GM19035 (cell line): ENCODE measurements around the gene USP32.
"Not testable (repeated sequence)": the region's sequence is repeated elsewhere in the genome, so short reads cannot be mapped to it uniquely, and the experiment has no call there.

Experiments
- ATAC-seq: cut with Tn5 transposase; IDR thresholded peaks from one replicate; pipeline ENCODE4 v1.9.1; 2021; ENCODE audit not compliant: unreplicated experiment

USP32 gene

DNA sequence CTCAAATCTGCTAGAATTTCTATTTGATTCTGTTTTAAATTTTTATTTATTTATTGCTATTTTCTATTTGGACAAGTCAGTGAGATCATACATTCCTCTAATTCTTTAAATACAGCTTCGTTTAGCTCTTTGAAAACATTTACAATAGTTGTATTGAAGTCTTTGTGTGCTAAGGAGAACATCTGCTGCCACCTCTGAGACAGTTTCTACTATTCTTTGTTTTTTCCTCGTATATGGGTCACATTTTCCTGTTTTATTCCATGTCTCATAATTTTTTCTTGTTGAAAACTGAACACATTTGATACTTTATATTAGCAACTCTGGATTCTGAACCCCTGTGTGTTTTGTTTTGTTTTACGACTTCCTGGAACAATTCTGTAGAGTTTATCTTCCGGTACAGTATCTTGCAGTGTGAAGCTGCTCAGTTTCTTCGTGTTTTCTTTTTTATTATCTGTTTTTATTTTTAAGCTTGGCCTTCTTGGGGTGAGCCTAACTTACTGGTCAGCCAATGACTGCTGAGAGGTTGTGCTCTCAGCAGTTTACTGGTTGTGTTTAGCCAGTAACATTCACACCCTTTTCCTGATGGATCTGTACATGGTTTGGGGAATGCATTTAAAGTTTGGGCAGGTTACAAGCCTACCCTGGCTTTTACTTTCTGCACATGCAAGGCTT lies 143.2 kb downstream of the USP32 start:
- no peak for ATAC-seq

DNA sequence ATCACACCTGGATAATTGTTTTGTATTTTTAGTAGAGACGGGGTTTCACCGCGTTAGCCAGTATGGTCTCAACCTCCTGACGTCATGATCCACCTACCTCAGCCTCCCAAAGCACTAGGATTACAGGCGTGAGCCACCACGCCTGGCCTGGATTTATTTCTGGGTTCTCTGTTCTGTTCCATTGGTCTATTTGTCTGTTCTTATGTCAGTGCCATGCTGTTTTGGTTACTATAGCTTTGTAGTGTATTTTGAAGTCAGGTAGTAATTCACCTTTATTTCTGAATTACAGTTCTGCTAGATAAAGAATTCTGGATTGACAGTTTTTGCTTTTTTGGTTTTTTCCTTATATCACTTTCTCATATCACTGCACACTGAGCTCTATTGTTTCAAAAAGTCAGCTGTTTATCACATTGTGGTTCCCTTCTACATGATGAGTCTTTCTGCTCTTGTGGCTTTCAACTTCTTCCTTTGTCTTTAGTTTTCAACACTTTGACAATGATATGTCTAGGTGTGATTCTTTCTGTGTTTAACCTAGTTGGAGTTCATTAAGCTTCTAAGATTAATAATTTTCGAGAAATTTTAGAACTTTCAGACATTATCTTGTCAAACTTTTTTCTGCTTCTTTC lies 144.0 kb downstream of the USP32 start:
- no peak for ATAC-seq

DNA sequence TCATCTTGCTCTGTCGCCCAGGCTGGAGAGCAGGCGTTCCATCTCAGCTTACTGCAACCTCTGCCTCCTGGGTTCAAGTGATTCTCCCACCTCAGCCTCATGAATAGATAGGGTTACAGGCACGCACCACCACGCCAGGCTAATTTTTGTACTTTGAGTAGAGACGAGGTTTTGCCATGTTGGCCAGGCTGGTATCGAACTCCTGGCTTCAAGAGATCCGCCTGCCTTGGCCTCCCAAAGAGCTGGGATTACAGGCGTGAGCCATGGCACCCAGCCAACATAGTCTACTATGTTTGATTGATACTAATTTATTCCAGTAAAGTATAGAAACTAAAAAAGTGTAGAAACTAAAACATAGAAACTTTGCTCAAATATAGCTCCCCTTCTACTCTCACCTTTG lies 147.3 kb downstream of the USP32 start:
- ATAC-seq = no peak

- ATAC-seq = no peak
These were observed 151.6 kb downstream of the USP32 start for GRCh38 chr17:60240290-60240689.

DNA sequence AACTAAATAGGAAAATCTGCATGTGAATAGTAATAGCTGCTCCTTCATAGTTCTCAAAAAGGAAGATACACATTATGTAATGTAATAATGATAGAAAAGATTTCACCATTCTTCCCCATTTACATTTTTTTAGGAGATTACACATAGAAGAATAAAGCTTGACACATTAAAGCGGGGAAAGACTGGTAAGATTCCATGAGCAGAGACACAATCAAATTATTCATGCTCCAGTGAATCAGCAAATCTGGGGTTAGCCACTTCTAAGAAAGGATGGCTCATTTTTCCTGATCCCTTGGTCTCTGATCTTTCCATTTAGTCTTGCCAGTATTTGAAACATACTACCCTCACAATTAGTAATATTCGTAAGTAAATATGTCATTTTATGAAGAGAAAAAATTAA lies 160.2 kb downstream of the USP32 start:
- no peak for ATAC-seq

DNA sequence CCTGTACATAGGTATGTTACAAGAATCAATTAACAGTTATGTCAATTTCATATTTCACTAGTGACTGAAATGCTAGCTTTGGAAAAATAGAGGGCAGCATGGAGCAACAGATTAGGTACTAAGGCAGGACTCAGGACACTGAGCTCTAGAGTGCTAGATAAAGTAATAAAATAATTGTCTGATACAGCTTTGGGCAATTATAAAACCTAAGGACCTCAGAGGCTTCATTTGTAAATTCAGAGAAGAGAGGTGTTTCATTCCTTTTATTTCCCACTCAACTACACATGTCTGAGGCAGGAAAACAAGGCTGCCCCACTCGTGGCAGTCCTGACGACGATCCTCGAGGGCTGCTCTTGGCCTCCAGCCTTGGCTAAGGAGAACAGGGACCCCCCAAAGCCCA lies 160.7 kb downstream of the USP32 start:
- no peak for ATAC-seq

- ATAC-seq = no peak
These were observed 161.6 kb downstream of the USP32 start for GRCh38 chr17:60230358-60230757.

DNA sequence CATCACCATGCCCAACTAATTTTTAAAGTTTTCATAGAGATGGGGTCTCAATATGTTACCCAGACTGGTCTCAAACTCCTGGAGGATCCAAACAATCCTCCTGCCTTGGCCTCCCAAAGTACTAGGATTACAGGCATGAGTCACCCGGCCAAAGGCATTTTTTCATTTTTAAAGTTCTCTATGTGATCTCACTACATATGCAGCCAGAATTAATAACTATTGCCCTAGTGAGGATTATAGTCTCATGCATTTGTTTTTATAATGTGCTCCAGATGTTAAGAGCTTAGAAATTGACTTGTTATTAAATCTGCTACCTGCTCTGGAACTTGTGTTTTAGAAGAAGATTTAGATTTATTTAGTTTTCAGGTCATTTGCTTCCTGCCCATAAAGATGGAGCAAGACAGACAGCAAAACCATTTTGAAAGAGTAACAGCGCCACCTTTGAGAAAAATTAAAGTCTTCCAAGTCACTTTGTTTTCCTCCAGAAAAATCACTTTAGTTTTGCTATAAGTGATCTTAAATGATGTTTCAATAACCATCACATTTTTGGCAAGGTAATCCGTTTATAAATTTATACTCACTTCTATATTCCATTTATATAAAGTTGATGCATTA lies 162.6 kb downstream of the USP32 start:
- no peak for ATAC-seq

GRCh38 chr17:60227276-60227675 lies 164.7 kb downstream of the USP32 start:
- not testable (repeated sequence) for ATAC-seq

DNA sequence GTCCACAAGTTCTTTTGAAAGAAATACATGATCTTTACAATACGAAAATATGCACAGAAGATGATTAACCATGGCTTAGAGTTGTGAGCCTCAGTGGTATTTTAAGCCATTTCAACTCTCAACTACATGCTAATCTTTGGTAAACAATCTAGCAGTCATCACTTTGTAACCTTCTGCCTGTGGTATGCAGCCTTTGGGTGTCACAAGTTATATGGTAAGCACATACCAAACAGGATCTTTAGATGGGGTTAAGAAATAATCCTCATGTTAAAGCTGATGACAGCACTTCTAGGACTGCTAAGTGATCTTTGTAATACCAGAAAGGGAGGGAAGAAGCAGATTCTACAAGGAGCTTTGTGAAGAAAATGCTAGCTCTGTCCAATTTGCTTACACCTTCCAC lies 167.9 kb downstream of the USP32 start:
- no peak for ATAC-seq

GRCh38 chr17:60223456-60223855 lies 168.5 kb downstream of the USP32 start:
- no peak for ATAC-seq

DNA sequence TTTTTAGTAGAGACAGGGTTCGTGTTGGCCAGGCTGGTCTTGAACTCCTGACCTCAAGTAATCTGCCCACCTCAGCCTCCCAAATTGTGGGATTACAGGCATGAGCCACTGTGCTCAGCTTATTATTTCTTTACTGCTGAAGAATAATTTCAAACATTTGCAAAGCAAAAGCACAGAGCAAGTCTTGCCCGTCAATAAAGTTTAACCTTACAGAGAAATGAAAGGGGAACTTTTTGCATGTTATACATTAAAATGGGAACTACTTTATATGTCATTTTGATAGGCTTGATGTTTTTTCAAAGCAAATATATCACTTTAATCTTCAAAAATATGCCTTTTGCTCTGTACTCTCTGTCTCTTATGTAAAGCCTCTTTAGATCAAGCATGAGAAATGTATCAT lies 173.2 kb downstream of the USP32 start:
- not testable (repeated sequence) for ATAC-seq

GRCh38 chr17:60215895-60216294 lies 176.0 kb downstream of the USP32 start:
- ATAC-seq = not testable (repeated sequence)

DNA sequence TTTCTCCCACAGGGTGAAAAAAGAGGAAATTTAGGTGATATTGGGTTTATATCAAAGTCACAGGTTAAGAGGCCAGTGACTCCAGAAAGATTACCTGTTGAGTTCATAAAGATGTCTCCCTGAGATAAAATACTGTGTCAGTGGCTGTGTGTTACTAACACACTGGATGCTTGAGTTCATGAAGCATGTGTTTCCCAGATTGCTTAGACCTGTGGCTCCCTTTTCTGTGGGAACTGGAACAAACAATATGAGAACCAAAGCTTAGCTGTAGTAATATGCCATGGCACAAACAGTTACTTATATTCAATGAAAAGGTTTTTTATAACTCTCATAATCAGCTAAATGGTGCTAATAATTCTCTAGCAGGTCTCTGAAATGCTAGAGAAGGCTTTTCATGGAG lies 180.7 kb downstream of the USP32 start:
- not testable (repeated sequence) for ATAC-seq

- not testable (repeated sequence) for ATAC-seq
These were observed 183.6 kb downstream of the USP32 start for GRCh38 chr17:60208302-60208701.

DNA sequence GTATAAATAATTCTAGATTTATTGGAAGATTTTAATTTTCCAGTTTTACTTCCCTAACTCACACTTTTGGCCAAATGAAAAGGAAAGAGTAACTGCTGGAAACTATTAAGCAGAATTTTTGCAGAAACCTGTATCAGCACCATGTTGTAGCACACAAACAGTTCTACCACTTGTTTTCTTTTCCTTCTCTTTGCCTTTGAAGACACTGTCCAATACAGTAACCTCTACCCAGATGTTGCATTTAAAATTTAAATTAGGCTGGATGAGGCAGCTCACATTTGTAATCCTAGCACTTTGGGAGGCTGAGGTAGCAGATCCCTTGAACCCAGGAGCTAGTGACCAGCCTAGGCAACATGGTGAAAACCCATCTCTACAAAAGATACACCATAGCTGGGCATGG lies 186.2 kb downstream of the USP32 start:
- not testable (repeated sequence) for ATAC-seq

DNA sequence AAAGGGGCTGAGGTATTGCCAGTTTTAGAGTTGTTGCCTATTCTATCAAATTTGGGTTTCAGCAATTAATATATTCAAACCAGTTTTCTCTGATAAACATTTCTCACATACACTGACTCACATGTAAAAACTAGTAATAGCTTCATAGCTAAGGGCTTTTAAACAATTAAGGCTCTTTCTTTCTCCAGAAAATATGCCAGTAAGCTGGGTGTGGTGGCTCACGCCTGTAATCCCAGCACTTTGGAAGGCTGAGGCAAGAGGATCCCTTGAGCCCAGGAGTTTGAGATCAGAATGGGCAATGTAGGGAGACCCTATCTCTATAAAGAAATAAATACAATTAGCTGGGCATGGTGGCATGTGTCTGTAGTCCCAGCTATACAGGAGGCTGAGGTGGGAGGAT lies 193.3 kb downstream of the USP32 start:
- not testable (repeated sequence) for ATAC-seq

GRCh38 chr17:60194141-60194540 lies 197.8 kb downstream of the USP32 start:
- ATAC-seq = not testable (repeated sequence)

- no peak for ATAC-seq
These were observed 198.5 kb downstream of the USP32 start for GRCh38 chr17:60193482-60193881.

DNA sequence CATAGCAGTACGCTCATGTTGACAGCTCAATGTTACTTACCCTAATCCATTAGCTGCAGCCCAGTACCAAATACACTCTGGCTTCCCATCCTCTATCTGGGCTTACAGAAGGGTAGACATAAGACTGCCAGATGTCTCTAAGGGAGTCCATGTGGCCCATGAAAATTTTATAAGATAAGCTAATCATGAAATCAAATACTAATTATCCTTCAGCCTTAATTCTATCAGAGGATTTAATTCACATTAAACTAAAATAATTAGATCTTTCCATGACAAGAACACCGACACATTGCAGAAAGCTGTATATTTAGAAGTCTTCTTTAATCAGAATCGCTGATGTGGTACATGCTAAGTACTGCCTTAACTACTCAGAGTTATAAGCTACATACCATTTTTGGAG lies 198.9 kb downstream of the USP32 start:
- ATAC-seq = not testable (repeated sequence)

DNA sequence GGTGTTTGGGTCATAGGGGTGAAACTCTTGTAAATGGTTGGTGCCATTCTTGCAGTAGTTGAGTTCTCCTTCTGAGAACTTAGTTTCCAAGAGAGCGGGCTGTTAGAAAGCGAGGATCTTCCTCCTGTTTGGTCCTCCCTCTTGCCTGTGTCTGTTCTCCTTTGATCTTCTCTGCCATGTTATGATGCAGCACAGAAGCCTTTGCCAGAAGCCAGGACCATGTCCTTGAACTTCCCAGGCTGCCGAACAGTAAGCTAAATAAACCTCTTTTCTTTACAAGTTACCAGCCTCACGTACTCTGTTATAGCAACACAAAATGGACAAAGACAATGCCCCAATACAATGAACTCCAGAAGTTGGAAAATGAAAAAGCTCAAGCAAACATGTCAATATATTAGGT lies 201.9 kb downstream of the USP32 start:
- not testable (repeated sequence) for ATAC-seq

- ATAC-seq = no peak
These were observed 203.2 kb downstream of the USP32 start for GRCh38 chr17:60188759-60189158.
